SK-N-SH treated with all-trans-retinoic acid at 6 μM for 48 hours (cell line): ENCODE data around the gene UCHL5.
"Not testable (repeated sequence)": the region's sequence is repeated elsewhere in the genome, so short reads cannot be mapped to it uniquely, and the experiment has no call there.

Source experiments
- ATAC-seq: fragments of 200-7000 bp; cut with Tn5 transposase; 3 replicates; pipeline ENCODE4 v1.9.1; 2020; ENCODE audit warnings: mild to moderate bottlenecking, moderate library complexity
- ARNTL ChIP-seq: fragments of 450-650 bp; formaldehyde crosslinking; IDR thresholded peaks from 2 replicates; pipeline ENCODE4 v1.5.0; 2020; ENCODE audit warnings: low read depth, mild to moderate bottlenecking, moderate library complexity, borderline replicate concordance
- BACH2 ChIP-seq: fragments of 250-450 bp; sonication (Bioruptor Pico); IDR thresholded peaks from 2 replicates; pipeline ENCODE4 v1.9.0; 2021; ENCODE audit warnings: mild to moderate bottlenecking, borderline replicate concordance
- CSDC2 ChIP-seq: fragments of 250-450 bp; sonication (Bioruptor Pico); IDR thresholded peaks from 2 replicates; pipeline ENCODE4 v1.5.0; 2020; ENCODE audit warnings: mild to moderate bottlenecking, moderate library complexity
- GLIS3 ChIP-seq: fragments of 250-450 bp; sonication (Bioruptor Pico); IDR thresholded peaks from 2 replicates; pipeline ENCODE4 v1.5.0; 2020; ENCODE audit warnings: mild to moderate bottlenecking, moderate library complexity
- ISL1 ChIP-seq: fragments of 250-450 bp; sonication (Bioruptor Pico); IDR thresholded peaks from 2 replicates; pipeline ENCODE4 v2.1.2; 2022; ENCODE audit warnings: mild to moderate bottlenecking, moderate library complexity
- OSR1 ChIP-seq: fragments of 250-450 bp; sonication (Bioruptor Pico); IDR thresholded peaks from 2 replicates; pipeline ENCODE4 v1.8.0; 2022; ENCODE audit warnings: moderate library complexity, mild to moderate bottlenecking, inconsistent platforms
- PATZ1 ChIP-seq: fragments of 250-450 bp; sonication (Bioruptor Pico); IDR thresholded peaks from 2 replicates; pipeline ENCODE4 v1.8.0; 2020; ENCODE audit warnings: mild to moderate bottlenecking, moderate library complexity, borderline replicate concordance
- POU6F1 ChIP-seq: fragments of 250-450 bp; sonication (Bioruptor Pico); IDR thresholded peaks from 2 replicates; pipeline ENCODE4 v1.8.0; 2021; ENCODE audit warnings: low read depth, mild to moderate bottlenecking, moderate library complexity, borderline replicate concordance
- SNAI2 ChIP-seq: fragments of 250-450 bp; sonication (Bioruptor Pico); IDR thresholded peaks from 2 replicates; pipeline ENCODE4 v1.5.0; 2020; ENCODE audit warnings: mild to moderate bottlenecking, moderate library complexity
- TCF4 ChIP-seq: fragments of 250-450 bp; sonication (Bioruptor Pico); IDR thresholded peaks from 2 replicates; pipeline ENCODE4 v1.8.0; 2021; ENCODE audit warnings: mild to moderate bottlenecking, moderate library complexity, borderline replicate concordance
- TSHZ2 ChIP-seq: fragments of 250-450 bp; sonication (Bioruptor Pico); IDR thresholded peaks from 2 replicates; pipeline ENCODE4 v1.5.0; 2020; ENCODE audit warnings: mild to moderate bottlenecking, moderate library complexity
- ZC3H10 ChIP-seq: fragments of 250-450 bp; sonication (Bioruptor Pico); IDR thresholded peaks from 2 replicates; pipeline ENCODE4 v1.5.1; 2021; ENCODE audit warnings: mild to moderate bottlenecking, moderate library complexity
- ZFP3 ChIP-seq: fragments of 250-450 bp; sonication (Bioruptor Pico); IDR thresholded peaks from 2 replicates; pipeline ENCODE4 v1.5.0; 2020; ENCODE audit warnings: mild to moderate bottlenecking, moderate library complexity
- ZFP30 ChIP-seq: fragments of 450-650 bp; formaldehyde crosslinking; IDR thresholded peaks from 2 replicates; pipeline ENCODE4 v1.5.0; 2022; ENCODE audit warnings: mild to moderate bottlenecking, moderate library complexity
- ZNF565 ChIP-seq: fragments of 450-650 bp; formaldehyde crosslinking; conservative IDR thresholded peaks from 2 replicates; pipeline ENCODE4 v1.5.0; 2020; ENCODE audit warnings: low read depth, mild to moderate bottlenecking, moderate library complexity
- ZNF70 ChIP-seq: fragments of 450-650 bp; formaldehyde crosslinking; IDR thresholded peaks from 2 replicates; pipeline ENCODE4 v1.5.0; 2020; ENCODE audit warnings: mild to moderate bottlenecking, moderate library complexity
- TF ChIP-seq, protein P1 (sequence below): fragments of 250-450 bp; sonication (Bioruptor Pico); IDR thresholded peaks from 2 replicates; pipeline ENCODE4 v1.5.1; 2020; ENCODE audit warnings: low read depth, mild to moderate bottlenecking, moderate library complexity

Gene UCHL5

GRCh38 chr1:193060115-193060403 is 899 bp upstream of the UCHL5 start:
- TF ChIP-seq PATZ1 (CRISPR knock-in tag) (no peak), ZC3H10 (0 out of 2 replicates have a peak, but pooled peaks have one; percentile 50)
- TF ChIP-seq, protein P1, sequence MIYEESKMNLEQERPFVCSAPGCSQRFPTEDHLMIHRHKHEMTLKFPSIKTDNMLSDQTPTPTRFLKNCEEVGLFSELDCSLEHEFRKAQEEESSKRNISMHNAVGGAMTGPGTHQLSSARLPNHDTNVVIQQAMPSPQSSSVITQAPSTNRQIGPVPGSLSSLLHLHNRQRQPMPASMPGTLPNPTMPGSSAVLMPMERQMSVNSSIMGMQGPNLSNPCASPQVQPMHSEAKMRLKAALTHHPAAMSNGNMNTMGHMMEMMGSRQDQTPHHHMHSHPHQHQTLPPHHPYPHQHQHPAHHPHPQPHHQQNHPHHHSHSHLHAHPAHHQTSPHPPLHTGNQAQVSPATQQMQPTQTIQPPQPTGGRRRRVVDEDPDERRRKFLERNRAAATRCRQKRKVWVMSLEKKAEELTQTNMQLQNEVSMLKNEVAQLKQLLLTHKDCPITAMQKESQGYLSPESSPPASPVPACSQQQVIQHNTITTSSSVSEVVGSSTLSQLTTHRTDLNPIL (CRISPR knock-in tag) = no peak
- no peak for ATAC-seq

GRCh38 chr1:193058529-193059281 is 455 bp downstream of the UCHL5 start:
- TF ChIP-seq TCF4 (no peak), POU6F1 (CRISPR knock-in tag) (no peak; the same call in 1 of the 2 replicates), CSDC2 (CRISPR knock-in tag) (no peak), ISL1 (no peak), OSR1 (CRISPR knock-in tag) (no peak), ZFP3 (CRISPR knock-in tag) (no peak), BACH2 (no peak), TSHZ2 (CRISPR knock-in tag) (no peak), ZFP30 (CRISPR knock-in tag) (no peak), ZNF565 (no peak), ZC3H10 (no peak), SNAI2 (no peak), ZNF70 (CRISPR knock-in tag) (no peak)
- TF ChIP-seq, protein P1 (CRISPR knock-in tag) = no peak
- peak; percentile 29 for ATAC-seq

- ATAC-seq = no peak
- no peak for TF ChIP-seq BACH2
- TF ChIP-seq TCF4 = no peak
Measured at GRCh38 chr1:193054169-193054675, 4.9 kb downstream of the UCHL5 start.

- not testable (repeated sequence) for ATAC-seq
Measured at GRCh38 chr1:193048913-193049312, 10.2 kb downstream of the UCHL5 start.

DNA sequence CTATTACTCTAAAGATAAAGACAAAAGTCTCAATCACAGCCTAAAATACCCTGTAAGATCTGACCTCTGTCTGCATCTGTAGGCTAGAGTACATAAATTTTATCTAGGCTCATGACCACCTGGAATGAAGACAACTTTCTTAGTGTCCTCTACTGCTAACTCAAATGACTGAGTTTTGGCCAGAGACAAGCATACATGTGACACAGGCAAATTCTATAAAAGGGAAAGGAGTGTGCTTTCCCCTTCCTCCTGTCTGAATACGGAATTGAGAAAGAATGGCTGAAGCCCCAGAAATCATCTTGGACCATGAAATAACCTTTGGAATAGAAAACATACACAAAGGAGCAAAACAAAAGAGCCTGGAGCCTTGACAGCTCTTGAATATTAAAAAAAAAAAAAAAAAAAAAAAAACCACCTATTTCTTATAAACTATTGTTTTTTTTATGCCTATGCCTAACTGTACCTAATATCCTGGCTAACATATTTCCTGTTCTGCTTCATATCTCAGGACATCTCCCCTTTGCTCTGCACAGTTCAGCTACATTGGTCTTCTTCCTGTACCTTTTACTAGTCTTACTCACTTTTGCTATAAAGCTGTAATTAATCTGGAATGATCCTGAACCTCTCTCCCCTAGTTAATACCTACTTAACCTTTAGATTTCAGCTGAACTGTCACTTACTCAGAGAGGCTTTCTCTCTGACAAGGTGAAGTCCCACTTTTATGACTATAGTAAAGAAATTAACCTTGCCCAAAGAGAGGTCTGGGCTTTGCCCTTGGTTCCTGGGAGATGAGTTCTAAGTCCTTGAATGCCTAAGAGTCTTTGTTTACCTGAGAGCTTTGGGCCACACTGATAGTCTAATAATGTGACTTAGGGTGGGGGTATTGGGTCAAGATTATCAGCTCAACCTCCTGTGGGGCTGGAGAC is 16.1 kb downstream of the UCHL5 start:
- no peak for ATAC-seq
- TF ChIP-seq POU6F1 (CRISPR knock-in tag) (no peak), GLIS3 (CRISPR knock-in tag) (no peak), ZC3H10 (no peak), TSHZ2 (CRISPR knock-in tag) (no peak), ARNTL (CRISPR knock-in tag) (no peak)
